Measurements from ENCODE around the gene DNAJB8. TPM values are rescaled to one million over a fixed set of nuclear protein-coding genes. Genes with fewer than 3 reads are reported as not detected.
A peak's percentile ranks its signal among the peaks of the same experiment; 100 is the strongest.

DNAJB8 gene
- total and polyA plus RNA-seq, 2 donors: not detected

- WGBS: 87% methylated on average over 45 of the region's 45 CpGs
- H3K27me3 ChIP-seq (ENCODE audit: control insufficient read depth in 2 of 2, insufficient read depth in 1 of 2, low read length in 1 of 2): peaks cover 62 to 89% of the 10 kb centered on the region in 2 donors
- H3K36me3 ChIP-seq (ENCODE audit: control insufficient read depth in 2 of 2, insufficient read depth in 2 of 2, low read length in 1 of 2): no peaks in the 10 kb centered on the region
- no peak overlapping the region for H3K4me3 ChIP-seq (ENCODE audit: low read length in 2 of 2)
- H3K9me3 ChIP-seq (ENCODE audit: control insufficient read depth in 2 of 2, insufficient read depth in 1 of 2, low read length in 1 of 2): peaks cover 3 to 8% of the 10 kb centered on the region in 2 donors
- H3K27ac ChIP-seq (ENCODE audit: low read depth in 1 of 2, low read length in 1 of 2): no peak overlapping the region
- H3K4me1 ChIP-seq (ENCODE audit: control insufficient read depth in 2 of 2, insufficient read depth in 2 of 2, low read length in 2 of 2): peaks cover 3 to 19% of the 10 kb centered on the region in 2 donors
- DNase-seq (ENCODE audit: low read depth in 6 of 9, low spot score in 9 of 9): no peak
Observed at GRCh38 chr3:128496602-128497304, 30.1 kb upstream of the DNAJB8 start.

- 92% methylated on average over 32 of the region's 32 CpGs for WGBS
- H3K27me3 ChIP-seq (ENCODE audit: control insufficient read depth in 2 of 2, insufficient read depth in 1 of 2, low read length in 1 of 2): peaks cover 69 to 92% of the 10 kb centered on the region in 2 donors
- no peaks in the 10 kb centered on the region for H3K36me3 ChIP-seq (ENCODE audit: control insufficient read depth in 2 of 2, insufficient read depth in 2 of 2, low read length in 1 of 2)
- H3K4me1 ChIP-seq (ENCODE audit: control insufficient read depth in 2 of 2, insufficient read depth in 2 of 2, low read length in 2 of 2): peaks cover 3 to 22% of the 10 kb centered on the region in 2 donors
- H3K27ac ChIP-seq (ENCODE audit: low read depth in 1 of 2, low read length in 1 of 2): no peak overlapping the region
- peaks cover 3 to 8% of the 10 kb centered on the region in 2 donors for H3K9me3 ChIP-seq (ENCODE audit: control insufficient read depth in 2 of 2, insufficient read depth in 1 of 2, low read length in 1 of 2)
- H3K4me3 ChIP-seq (ENCODE audit: low read length in 2 of 2): no peak overlapping the region
- DNase-seq (ENCODE audit: low read depth in 6 of 9, low spot score in 9 of 9): no peak
Observed at GRCh38 chr3:128496019-128496601, 29.4 kb upstream of the DNAJB8 start.

- Histone ChIP-seq H3K4me3 (ENCODE audit: low read length in 2 of 2) (no peak overlapping the region), H3K27ac (ENCODE audit: low read depth in 1 of 2, low read length in 1 of 2) (no peak overlapping the region), H3K9me3 (ENCODE audit: control insufficient read depth in 2 of 2, insufficient read depth in 1 of 2, low read length in 1 of 2) (peaks cover 3 to 8% of the 10 kb centered on the region in 2 donors), H3K4me1 (ENCODE audit: control insufficient read depth in 2 of 2, insufficient read depth in 2 of 2, low read length in 2 of 2) (peaks cover 3 to 22% of the 10 kb centered on the region in 2 donors), H3K27me3 (ENCODE audit: control insufficient read depth in 2 of 2, insufficient read depth in 1 of 2, low read length in 1 of 2) (peaks cover 75 to 96% of the 10 kb centered on the region in 2 donors), H3K36me3 (ENCODE audit: control insufficient read depth in 2 of 2, insufficient read depth in 2 of 2, low read length in 1 of 2) (no peaks in the 10 kb centered on the region)
- WGBS: 87% methylated on average over 9 of the region's 9 CpGs
- no peak for DNase-seq (ENCODE audit: low read depth in 6 of 9, low spot score in 9 of 9)
Observed at GRCh38 chr3:128495435-128495970, 28.8 kb upstream of the DNAJB8 start.

GRCh38 chr3:128494367-128494650 is 27.6 kb upstream of the DNAJB8 start:
- WGBS: 94% methylated on average over 2 of the region's 2 CpGs
- Histone ChIP-seq H3K27ac (ENCODE audit: low read depth in 1 of 2, low read length in 1 of 2) (no peak overlapping the region), H3K36me3 (ENCODE audit: control insufficient read depth in 2 of 2, insufficient read depth in 2 of 2, low read length in 1 of 2) (no peaks in the 10 kb centered on the region), H3K27me3 (ENCODE audit: control insufficient read depth in 2 of 2, insufficient read depth in 1 of 2, low read length in 1 of 2) (peaks cover 84 to 98% of the 10 kb centered on the region in 2 donors), H3K4me3 (ENCODE audit: low read length in 2 of 2) (no peak overlapping the region), H3K9me3 (ENCODE audit: control insufficient read depth in 2 of 2, insufficient read depth in 1 of 2, low read length in 1 of 2) (peaks cover 3 to 8% of the 10 kb centered on the region in 2 donors), H3K4me1 (ENCODE audit: control insufficient read depth in 2 of 2, insufficient read depth in 2 of 2, low read length in 2 of 2) (peaks cover 3 to 32% of the 10 kb centered on the region in 2 donors)
- no peak for DNase-seq (ENCODE audit: low read depth in 6 of 9, low spot score in 9 of 9)

- no peaks in the 10 kb centered on the region for H3K36me3 ChIP-seq (ENCODE audit: control insufficient read depth in 2 of 2, insufficient read depth in 2 of 2, low read length in 1 of 2)
- no peak for DNase-seq (ENCODE audit: low read depth in 6 of 9, low spot score in 9 of 9)
- peaks cover 86 to 98% of the 10 kb centered on the region in 2 donors for H3K27me3 ChIP-seq (ENCODE audit: control insufficient read depth in 2 of 2, insufficient read depth in 1 of 2, low read length in 1 of 2)
- H3K27ac ChIP-seq (ENCODE audit: low read depth in 1 of 2, low read length in 1 of 2): no peak overlapping the region
- no peak overlapping the region for H3K4me3 ChIP-seq (ENCODE audit: low read length in 2 of 2)
- H3K9me3 ChIP-seq (ENCODE audit: control insufficient read depth in 2 of 2, insufficient read depth in 1 of 2, low read length in 1 of 2): peaks cover 3 to 10% of the 10 kb centered on the region in 2 donors
- WGBS: 46% methylated on average over 13 of the region's 13 CpGs
- H3K4me1 ChIP-seq (ENCODE audit: control insufficient read depth in 2 of 2, insufficient read depth in 2 of 2, low read length in 2 of 2): peaks cover 8 to 37% of the 10 kb centered on the region in 2 donors
Observed at GRCh38 chr3:128493570-128494366, 27.1 kb upstream of the DNAJB8 start.

GRCh38 chr3:128492671-128493569 is 26.2 kb upstream of the DNAJB8 start, which contains the start of gene GATA2:
TSS of gene GATA2 (minus strand) at chr3:128493201. CDS start at chr3:128487031, 6,170 bp downstream.
- Histone ChIP-seq H3K27ac (ENCODE audit: low read depth in 1 of 2, low read length in 1 of 2) (no peak within 1 kb of the TSS), H3K36me3 (ENCODE audit: control insufficient read depth in 2 of 2, insufficient read depth in 2 of 2, low read length in 1 of 2) (no peaks in the 10 kb centered on the region), H3K9me3 (ENCODE audit: control insufficient read depth in 2 of 2, insufficient read depth in 1 of 2, low read length in 1 of 2) (peaks cover 3 to 17% of the 10 kb centered on the region in 2 donors), H3K27me3 (ENCODE audit: control insufficient read depth in 2 of 2, insufficient read depth in 1 of 2, low read length in 1 of 2) (peaks cover 89 to 98% of the 10 kb centered on the region in 2 donors), H3K4me3 (ENCODE audit: low read length in 2 of 2) (peak within 1 kb of the TSS in 1 of 2 donors; percentile 35), H3K4me1 (ENCODE audit: control insufficient read depth in 2 of 2, insufficient read depth in 2 of 2, low read length in 2 of 2) (peaks cover 12 to 45% of the 10 kb centered on the region in 2 donors)
- peak in 1 of 9 donors; percentile 57 for DNase-seq (ENCODE audit: low read depth in 6 of 9, low spot score in 9 of 9)
- 5% methylated on average over 78 of the region's 78 CpGs for WGBS

- no peak for DNase-seq (ENCODE audit: low read depth in 6 of 9, low spot score in 9 of 9)
- peaks cover 2 to 13% of the 10 kb centered on the region in 2 donors for H3K9me3 ChIP-seq (ENCODE audit: control insufficient read depth in 2 of 2, insufficient read depth in 1 of 2, low read length in 1 of 2)
- H3K27me3 ChIP-seq (ENCODE audit: control insufficient read depth in 2 of 2, insufficient read depth in 1 of 2, low read length in 1 of 2): peaks cover 90 to 100% of the 10 kb centered on the region in 2 donors
- no peak overlapping the region for H3K27ac ChIP-seq (ENCODE audit: low read depth in 1 of 2, low read length in 1 of 2)
- WGBS: 2% methylated on average over 70 of the region's 70 CpGs
- H3K4me1 ChIP-seq (ENCODE audit: control insufficient read depth in 2 of 2, insufficient read depth in 2 of 2, low read length in 2 of 2): peaks cover 12 to 45% of the 10 kb centered on the region in 2 donors
- H3K36me3 ChIP-seq (ENCODE audit: control insufficient read depth in 2 of 2, insufficient read depth in 2 of 2, low read length in 1 of 2): no peaks in the 10 kb centered on the region
- peak overlapping the region in 1 of 2 donors; percentile 35 for H3K4me3 ChIP-seq (ENCODE audit: low read length in 2 of 2)
Observed at GRCh38 chr3:128491941-128492670, 25.4 kb upstream of the DNAJB8 start.

- Histone ChIP-seq H3K4me3 (ENCODE audit: low read length in 2 of 2) (no peak overlapping the region), H3K9me3 (ENCODE audit: control insufficient read depth in 2 of 2, insufficient read depth in 1 of 2, low read length in 1 of 2) (peaks cover 0 to 10% of the 10 kb centered on the region in 2 donors), H3K4me1 (ENCODE audit: control insufficient read depth in 2 of 2, insufficient read depth in 2 of 2, low read length in 2 of 2) (peaks cover 15 to 43% of the 10 kb centered on the region in 2 donors), H3K27ac (ENCODE audit: low read depth in 1 of 2, low read length in 1 of 2) (no peak overlapping the region), H3K27me3 (ENCODE audit: control insufficient read depth in 2 of 2, insufficient read depth in 1 of 2, low read length in 1 of 2) (peaks cover 90 to 100% of the 10 kb centered on the region in 2 donors), H3K36me3 (ENCODE audit: control insufficient read depth in 2 of 2, insufficient read depth in 2 of 2, low read length in 1 of 2) (no peaks in the 10 kb centered on the region)
- DNase-seq (ENCODE audit: low read depth in 6 of 9, low spot score in 9 of 9): no peak
- WGBS: 5% methylated on average over 19 of the region's 19 CpGs
Observed at GRCh38 chr3:128491691-128491940, 24.9 kb upstream of the DNAJB8 start.
